NT2/D1 (cell line): Measurements from ENCODE around the gene LIMK2.

ENCODE experiments used
- DNase-seq: peaks from one replicate; pipeline ENCODE4 v3.0.0-alpha.2; 2011; ENCODE audit warnings: low read depth, low spot score
- H3K27me3 ChIP-seq: 2 replicates; pipeline ENCODE4 v1.6.0; 2011; ENCODE audit warnings: mild to moderate bottlenecking; ENCODE audit not compliant: insufficient read length, insufficient read depth
- H3K36me3 ChIP-seq: 2 replicates; pipeline ENCODE4 v1.6.1; 2011; ENCODE audit warnings: mild to moderate bottlenecking, low read length, mixed read lengths; ENCODE audit not compliant: insufficient read depth, insufficient read length
- H3K4me1 ChIP-seq: 2 replicates; pipeline ENCODE4 v1.5.1; 2011; ENCODE audit not compliant: insufficient read depth, insufficient read length
- H3K4me3 ChIP-seq: 2 replicates; pipeline ENCODE4 v1.5.1; 2011; ENCODE audit warnings: low read depth; ENCODE audit not compliant: insufficient read length
- H3K9ac ChIP-seq: 2 replicates; pipeline ENCODE4 v1.6.0; 2011; ENCODE audit warnings: low read depth; ENCODE audit not compliant: insufficient read length
- H3K9me3 ChIP-seq: 2 replicates; pipeline ENCODE4 v1.5.1; 2011; ENCODE audit warnings: mild to moderate bottlenecking, low read length; ENCODE audit not compliant: insufficient read depth
- SUZ12 ChIP-seq: IDR thresholded peaks from 2 replicates; pipeline ENCODE4 v1.6.1; 2011; ENCODE audit not compliant: insufficient read length, insufficient read depth; ENCODE audit errors: extremely low read depth
- YY1 ChIP-seq: IDR thresholded peaks from 2 replicates; pipeline ENCODE4 v1.6.1; 2011; ENCODE audit not compliant: insufficient read length, insufficient read depth
- ZNF274 ChIP-seq: IDR thresholded peaks from 2 replicates; pipeline ENCODE4 v1.6.1; 2011; ENCODE audit warnings: mild to moderate bottlenecking, low read depth, low read length

The LIMK2 gene

DNA sequence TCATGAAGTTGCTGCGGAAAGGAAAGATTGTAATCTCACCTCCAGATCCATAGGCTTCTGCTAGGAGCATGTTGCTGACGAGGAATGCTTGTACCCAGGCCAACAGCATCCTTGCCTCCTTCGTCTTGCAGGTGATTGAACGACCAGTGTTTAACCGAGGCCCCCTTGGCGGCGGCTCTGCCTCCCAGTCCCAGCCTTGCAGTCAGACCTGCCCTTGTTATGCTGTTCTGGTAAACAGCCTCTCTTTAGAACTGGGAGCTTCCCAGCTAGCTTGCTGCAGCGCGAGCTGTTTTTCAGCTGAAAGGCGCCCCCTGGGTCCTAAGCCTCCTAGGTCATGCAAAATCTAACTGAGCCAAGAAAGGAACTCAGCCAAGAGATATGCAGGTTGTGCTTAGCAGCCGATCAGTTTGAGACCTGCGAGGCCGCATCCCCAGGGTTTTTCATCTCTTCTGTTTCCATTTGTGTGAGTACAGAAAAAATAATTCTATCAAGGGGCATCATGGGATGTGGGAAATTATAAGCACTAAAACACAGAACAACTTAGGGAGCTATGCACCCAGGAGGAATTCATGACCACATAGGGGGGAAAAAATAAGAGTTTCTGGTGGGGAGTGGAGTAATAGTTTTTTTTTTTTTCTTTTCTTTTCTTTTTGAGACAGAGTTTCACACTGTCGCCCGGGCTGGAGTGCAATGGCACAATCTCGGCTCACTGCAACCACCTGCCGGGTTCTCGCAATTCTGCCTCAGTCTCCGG, 80.3 kb downstream of the LIMK2 start, which contains the start of gene PIK3IP1:
TSS of gene PIK3IP1 (minus strand) at position 253 of the 754 bp plus-strand sequence. CDS start at position 109, 144 bp downstream.
- Histone ChIP-seq H3K27me3 (peaks cover 32% of the 10 kb centered on the region), H3K36me3 (no peaks in the 10 kb centered on the region), H3K9me3 (no peaks in the 10 kb centered on the region), H3K4me1 (no peaks in the 10 kb centered on the region), H3K4me3 (peak within 1 kb of the TSS; percentile 17), H3K9ac (peak within 1 kb of the TSS; percentile 62)
- TF ChIP-seq SUZ12 = no peak
- no peak for TF ChIP-seq YY1
- TF ChIP-seq ZNF274 = no peak
- DNase-seq = peak; percentile 86

- H3K9ac ChIP-seq = no peak overlapping the region
Measured at GRCh38 chr22:31295360-31295759, 83.3 kb downstream of the LIMK2 start.

GRCh38 chr22:31295831-31296657, 83.9 kb downstream of the LIMK2 start:
- no peaks in the 10 kb centered on the region for H3K9me3 ChIP-seq
- DNase-seq = no peak
- peaks cover 11% of the 10 kb centered on the region for H3K27me3 ChIP-seq
- H3K4me1 ChIP-seq = no peaks in the 10 kb centered on the region
- H3K36me3 ChIP-seq = no peaks in the 10 kb centered on the region
- H3K9ac ChIP-seq = no peak overlapping the region
- TF ChIP-seq ZNF274 = no peak
- TF ChIP-seq YY1 = no peak
- TF ChIP-seq SUZ12 = no peak
- no peak overlapping the region for H3K4me3 ChIP-seq

More at GRCh38 chr22:31295360-31295759, 83.3 kb downstream of the LIMK2 start:
- no peaks in the 10 kb centered on the region for H3K9me3 ChIP-seq
- H3K4me1 ChIP-seq = no peaks in the 10 kb centered on the region
- peaks cover 15% of the 10 kb centered on the region for H3K27me3 ChIP-seq
- H3K4me3 ChIP-seq = no peak overlapping the region
- DNase-seq = no peak
- no peak for TF ChIP-seq ZNF274
- TF ChIP-seq YY1 = no peak
- no peak for TF ChIP-seq SUZ12
- no peaks in the 10 kb centered on the region for H3K36me3 ChIP-seq

DNA sequence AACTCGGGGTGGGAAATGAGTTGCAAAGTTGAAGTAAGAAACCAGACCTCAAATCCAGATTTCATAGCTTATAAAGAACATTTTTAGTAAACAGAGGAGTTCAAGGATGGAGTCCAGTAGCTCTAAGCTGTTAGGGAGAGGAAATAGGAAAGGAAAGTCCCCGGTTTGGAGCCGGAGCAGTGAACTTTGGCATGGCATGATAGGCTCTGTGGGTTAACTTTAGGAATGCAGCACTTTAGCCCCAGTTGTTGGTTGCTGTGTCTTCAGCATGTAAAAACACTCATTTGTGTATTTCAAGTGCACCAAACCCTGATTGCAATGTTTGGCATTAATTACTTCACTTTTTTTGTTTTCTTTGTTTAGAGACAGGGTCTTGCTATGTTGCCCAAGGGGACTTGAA, 88.8 kb downstream of the LIMK2 start:
- Histone ChIP-seq H3K27me3 (no peaks in the 10 kb centered on the region), H3K4me3 (no peak overlapping the region), H3K9ac (no peak overlapping the region), H3K4me1 (no peaks in the 10 kb centered on the region), H3K36me3 (no peaks in the 10 kb centered on the region), H3K9me3 (no peaks in the 10 kb centered on the region)
- no peak for TF ChIP-seq YY1
- no peak for TF ChIP-seq SUZ12
- no peak for DNase-seq

GRCh38 chr22:31302006-31302405, 89.9 kb downstream of the LIMK2 start:
- DNase-seq = no peak
- Histone ChIP-seq H3K4me1 (no peaks in the 10 kb centered on the region), H3K4me3 (no peak overlapping the region), H3K27me3 (no peaks in the 10 kb centered on the region), H3K9ac (no peak overlapping the region), H3K36me3 (no peaks in the 10 kb centered on the region), H3K9me3 (no peaks in the 10 kb centered on the region)
- TF ChIP-seq ZNF274 (no peak), YY1 (no peak), SUZ12 (no peak)

DNA sequence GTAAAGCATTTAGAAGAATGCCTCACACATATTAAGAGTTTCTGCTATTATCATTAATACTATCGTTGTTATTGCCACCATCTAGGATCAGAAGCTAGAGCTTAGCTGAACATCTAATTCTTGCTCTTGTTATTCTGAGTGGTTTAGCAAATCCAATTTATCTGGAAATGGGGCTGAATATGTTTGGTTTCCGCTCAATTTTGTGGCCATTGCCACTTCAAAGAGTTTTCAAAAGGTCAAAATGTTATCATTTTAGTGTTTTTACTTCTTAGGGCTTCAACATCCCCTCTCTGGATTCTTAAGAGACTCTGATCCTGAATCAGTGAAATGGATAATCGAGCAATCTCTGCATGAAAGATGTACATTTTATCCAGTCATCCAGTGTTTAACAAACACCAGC, 90.4 kb downstream of the LIMK2 start:
- Histone ChIP-seq H3K27me3 (no peaks in the 10 kb centered on the region), H3K36me3 (no peaks in the 10 kb centered on the region), H3K9ac (no peak overlapping the region), H3K9me3 (no peaks in the 10 kb centered on the region), H3K4me3 (no peak overlapping the region), H3K4me1 (no peaks in the 10 kb centered on the region)
- TF ChIP-seq ZNF274 = no peak
- TF ChIP-seq YY1 = no peak
- no peak for TF ChIP-seq SUZ12
- DNase-seq = no peak

DNA sequence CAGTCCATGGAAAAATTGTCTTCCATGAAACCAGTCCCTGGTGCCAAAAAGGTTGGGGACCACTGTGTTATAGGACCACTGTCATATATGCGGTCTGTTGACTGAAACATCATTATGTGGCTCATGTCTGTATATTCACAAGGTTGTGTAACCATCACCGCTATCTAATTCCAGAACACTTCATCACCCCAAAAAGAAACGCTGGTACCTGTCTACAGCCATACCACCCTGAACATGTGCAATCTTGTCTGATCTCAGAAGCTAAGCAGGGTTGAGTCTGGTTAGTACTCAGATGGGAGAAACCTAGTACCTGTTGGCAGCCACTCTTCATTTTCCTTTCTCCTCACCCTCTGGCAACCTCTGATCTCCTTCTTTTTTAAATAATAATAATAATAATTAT, 93.1 kb downstream of the LIMK2 start:
- no peaks in the 10 kb centered on the region for H3K4me1 ChIP-seq
- H3K4me3 ChIP-seq = no peak overlapping the region
- no peak overlapping the region for H3K9ac ChIP-seq
- no peaks in the 10 kb centered on the region for H3K9me3 ChIP-seq
- no peaks in the 10 kb centered on the region for H3K36me3 ChIP-seq
- no peak for TF ChIP-seq SUZ12
- TF ChIP-seq ZNF274 = no peak
- no peak for DNase-seq
- H3K27me3 ChIP-seq = no peaks in the 10 kb centered on the region
